Activated CD8-positive, alpha-beta T cell treated with anti-CD3 and anti-CD28 coated beads, Interleukin-2, amount 10 ng/mL, durations not matched to agents 7 days and 5 days (primary cell): ENCODE results near the gene CSF3R. TPM values are rescaled to one million over a fixed set of nuclear protein-coding genes. Genes with fewer than 3 reads are reported as not detected.
"Not testable (repeated sequence)": the region's sequence is repeated elsewhere in the genome, so short reads cannot be mapped to it uniquely, and the experiment has no call there.

ENCODE experiments used
- ATAC-seq: fragments of 150-1000 bp; cut with Tn5 transposase; one replicate; pipeline ENCODE4 v1.10.0; 2021; ENCODE audit warnings: moderate library complexity
- CTCF ChIA-PET: fragments of 350-600 bp; sonication (Branson Sonifier 250); formaldehyde crosslinking; loops from one replicate; lab custom pipeline; 2021; ENCODE audit warnings: antibody characterized with exemption; lab: Charles Lee
- POLR2A ChIA-PET: fragments of 350-600 bp; sonication (Branson Sonifier 250); formaldehyde crosslinking; loops from one replicate; lab custom pipeline; 2021; ENCODE audit warnings: antibody characterized with exemption; lab: Charles Lee
- DNase-seq: peaks from one replicate; pipeline ENCODE4 v3.0.0-alpha.2; 2020
- H3K27ac Mint-ChIP-seq: one replicate; pipeline ENCODE4 v1.8.0; 2021; ENCODE audit warnings: mild to moderate bottlenecking, mixed read lengths
- H3K27me3 Mint-ChIP-seq: one replicate; pipeline ENCODE4 v1.8.0; 2021; ENCODE audit warnings: low read depth, mixed read lengths
- H3K36me3 Mint-ChIP-seq: one replicate; pipeline ENCODE4 v1.8.0; 2021; ENCODE audit warnings: low read depth, mixed read lengths
- H3K4me1 Mint-ChIP-seq: one replicate; pipeline ENCODE4 v1.8.0; 2021; ENCODE audit warnings: low read depth, mixed read lengths
- H3K4me3 Mint-ChIP-seq: one replicate; pipeline ENCODE4 v1.8.0; 2021; ENCODE audit warnings: mild to moderate bottlenecking, mixed read lengths
- H3K9me3 Mint-ChIP-seq: one replicate; pipeline ENCODE4 v1.8.0; 2022; ENCODE audit warnings: mixed read lengths; ENCODE audit not compliant: insufficient read depth
- total RNA-seq, 2 experiments: library from RNA; stranded (reverse); gene quantifications; one replicate each; pipeline ENCODE4 v1.2.3, GENCODE V29; 2021

CSF3R gene
- total RNA-seq, 2 experiments from 2014 or later: 0.05 TPM; not detected in 1

DNA sequence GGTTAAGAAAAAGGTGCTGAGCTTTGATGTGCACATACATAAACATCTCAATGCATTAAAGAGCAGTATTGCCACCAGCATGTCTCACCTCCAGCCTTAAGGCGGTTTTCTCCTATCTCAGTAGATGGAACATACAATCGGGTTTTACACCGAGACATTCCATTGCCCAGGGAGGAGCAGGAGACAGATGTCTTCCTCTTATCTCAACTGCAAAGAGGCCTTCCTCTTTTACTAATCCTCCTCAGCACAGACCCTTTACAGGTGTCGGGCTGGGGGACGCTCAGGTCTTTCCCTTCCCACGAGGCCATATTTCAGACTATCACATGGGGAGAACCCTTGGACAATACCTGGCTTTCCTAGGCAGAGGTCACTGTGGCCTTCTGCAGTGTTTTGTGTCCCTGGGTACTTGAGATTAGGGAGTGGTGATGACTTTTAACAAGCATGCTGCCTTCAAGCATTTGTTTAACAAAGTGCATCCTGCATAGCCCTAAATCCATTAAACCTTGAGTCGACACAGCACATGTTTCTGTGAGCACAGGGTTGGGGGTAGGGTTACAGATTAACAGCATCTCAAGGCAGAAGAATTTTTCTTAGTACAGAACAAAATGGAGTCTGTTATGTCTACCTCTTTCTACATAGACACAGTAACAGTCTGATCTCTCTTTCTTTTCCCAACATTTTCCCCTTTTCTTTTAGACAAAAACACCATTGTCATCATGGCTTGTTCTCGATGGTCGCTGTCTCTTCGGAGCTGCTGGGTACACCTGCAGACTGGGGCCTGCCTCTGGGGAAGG, 6.7 kb upstream of the CSF3R start:
- ATAC-seq, CTCF ChIA-PET, DNase-seq, H3K4me3 Mint-ChIP-seq, H3K9me3 Mint-ChIP-seq, H3K4me1 Mint-ChIP-seq, H3K27ac Mint-ChIP-seq, H3K36me3 Mint-ChIP-seq: not testable (repeated sequence)
- peaks cover 15% of the 10 kb centered on the region for H3K27me3 Mint-ChIP-seq
- POLR2A ChIA-PET: interaction anchor here (0.7 kb wide), 1 partner anchor 68 kb away, joined by 3 read pairs; no protein-coding TSS in a partner anchor

GRCh38 chr1:36487906-36488305, 5.2 kb upstream of the CSF3R start:
- Mint-ChIP-seq H3K4me3 (no peak overlapping the region), H3K36me3 (no peaks in the 10 kb centered on the region), H3K9me3 (no peaks in the 10 kb centered on the region), H3K27me3 (peaks cover 15% of the 10 kb centered on the region), H3K4me1 (no peaks in the 10 kb centered on the region), H3K27ac (no peak overlapping the region)
- ChIA-PET CTCF (interaction anchor here (3.6 kb wide), 1 partner anchor 28 kb away, joined by 15 read pairs; no protein-coding TSS in a partner anchor), POLR2A (no interaction called here)
- ATAC-seq: no peak
- DNase-seq: no peak

DNA sequence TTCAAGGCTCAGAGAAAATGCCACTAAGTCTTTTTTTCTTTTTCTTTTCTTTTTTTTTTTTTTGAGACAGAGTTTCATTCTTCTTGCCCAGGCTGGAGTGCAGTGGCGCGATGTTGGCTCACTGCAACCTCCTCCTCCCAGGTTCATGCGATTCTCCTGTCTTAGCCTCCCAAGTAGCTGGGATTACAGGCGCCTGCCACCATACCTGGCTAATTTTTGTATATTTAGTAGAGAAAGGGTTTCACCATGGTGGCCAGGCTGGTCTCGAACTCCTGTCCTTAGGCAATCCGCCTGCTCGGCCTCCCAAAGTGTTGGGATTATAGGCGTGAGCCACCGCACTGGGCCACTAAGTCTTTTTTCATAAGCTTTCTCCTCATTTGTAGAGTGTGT, 4.6 kb upstream of the CSF3R start:
- H3K4me1 Mint-ChIP-seq, DNase-seq, H3K36me3 Mint-ChIP-seq, H3K9me3 Mint-ChIP-seq, H3K27ac Mint-ChIP-seq, H3K4me3 Mint-ChIP-seq, POLR2A ChIA-PET, ATAC-seq: not testable (repeated sequence)
- CTCF ChIA-PET: interaction anchor here (3.6 kb wide), 1 partner anchor 29 kb away, joined by 15 read pairs; no protein-coding TSS in a partner anchor
- peaks cover 15% of the 10 kb centered on the region for H3K27me3 Mint-ChIP-seq

DNA sequence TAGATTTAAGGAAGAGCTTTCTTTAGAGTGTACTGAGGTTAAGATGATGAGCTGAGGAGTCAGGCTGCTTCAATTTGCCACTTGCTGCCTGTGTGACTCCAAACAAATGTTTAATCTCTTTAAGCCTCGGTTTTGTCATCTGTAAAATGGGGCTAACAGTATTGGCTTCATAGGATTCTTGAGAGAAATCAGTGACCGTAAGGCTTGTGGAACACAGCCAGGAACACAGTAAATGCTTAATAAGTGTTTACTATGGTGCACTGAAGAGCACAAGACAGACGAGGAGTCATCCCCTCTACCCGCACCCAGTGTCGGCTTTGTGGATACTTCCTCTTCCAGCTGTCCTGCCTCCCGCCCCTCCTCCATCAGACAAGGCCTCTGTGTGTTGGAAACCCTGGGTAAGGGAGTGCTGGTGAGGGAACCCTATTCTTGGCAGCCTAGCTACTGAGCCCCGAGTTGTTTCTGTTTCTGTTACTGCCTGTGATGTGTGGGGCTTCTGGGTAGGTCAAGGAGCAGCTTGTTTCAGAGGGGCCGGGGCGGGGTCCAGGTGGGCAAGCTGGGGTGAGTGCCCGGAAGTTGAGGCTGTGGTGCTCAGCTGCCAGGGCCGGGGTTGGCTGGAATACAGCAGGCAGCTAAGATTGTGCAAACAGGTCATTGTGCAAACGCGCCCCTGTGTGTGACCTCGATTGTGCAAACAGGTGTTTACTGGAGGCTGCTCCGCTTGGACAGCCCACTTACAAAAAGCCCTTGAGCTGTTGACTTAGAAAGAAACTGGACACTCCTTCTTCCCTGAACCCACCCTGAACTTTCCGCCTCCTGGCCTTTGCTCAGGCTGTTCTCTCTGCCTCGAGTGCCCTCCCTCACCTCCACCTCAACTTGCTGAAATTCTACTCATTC, 4.0 kb upstream of the CSF3R start:
- Mint-ChIP-seq H3K36me3 (no peaks in the 10 kb centered on the region), H3K27me3 (peaks cover 17% of the 10 kb centered on the region), H3K27ac (no peak overlapping the region), H3K4me1 (peaks cover 7% of the 10 kb centered on the region), H3K9me3 (no peaks in the 10 kb centered on the region), H3K4me3 (no peak overlapping the region)
- DNase-seq (no peak), ATAC-seq (no peak)
- ChIA-PET CTCF (interaction anchor here (0.6 to 3.6 kb wide), 2 partner anchors 30 to 114 kb away, joined by 3 to 15 read pairs; no protein-coding TSS in a partner anchor), POLR2A (no interaction called here)

- Mint-ChIP-seq H3K4me1 (peaks cover 8% of the 10 kb centered on the region), H3K4me3 (no peak overlapping the region), H3K36me3 (no peaks in the 10 kb centered on the region), H3K27me3 (peaks cover 19% of the 10 kb centered on the region), H3K27ac (no peak overlapping the region), H3K9me3 (no peaks in the 10 kb centered on the region)
- POLR2A ChIA-PET: no interaction called here
- CTCF ChIA-PET: interaction anchor here (0.6 to 3.6 kb wide), 2 partner anchors 30 to 114 kb away, joined by 3 to 15 read pairs; no protein-coding TSS in a partner anchor
- no peak for DNase-seq
- no peak for ATAC-seq
Measured at GRCh38 chr1:36486093-36486438, 3.4 kb upstream of the CSF3R start.

DNA sequence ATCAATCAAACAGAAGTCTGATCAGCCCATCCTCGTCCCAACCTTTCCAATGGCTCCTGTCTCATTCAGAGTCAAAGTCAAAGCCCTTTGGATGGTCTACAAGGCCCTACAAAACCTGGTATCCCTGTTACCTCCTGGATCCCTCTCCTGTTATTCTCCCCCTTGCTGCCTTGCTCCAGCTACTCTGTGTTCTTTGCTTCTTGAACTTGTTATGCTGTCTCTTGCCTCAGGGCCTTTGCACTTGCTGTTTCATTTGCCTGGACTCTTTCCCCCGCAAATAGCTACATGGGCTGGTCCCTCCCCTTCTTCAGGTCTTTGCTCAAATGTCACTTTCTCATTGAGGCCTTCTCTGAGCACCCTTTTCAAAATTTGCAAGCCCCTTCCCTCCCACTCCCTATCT, 1.4 kb upstream of the CSF3R start:
- ChIA-PET CTCF (interaction anchor here (0.6 kb wide), 1 partner anchor 32 kb away, joined by 3 read pairs; no protein-coding TSS in a partner anchor), POLR2A (no interaction called here)
- H3K9me3 Mint-ChIP-seq: no peaks in the 10 kb centered on the region
- no peak overlapping the region for H3K27ac Mint-ChIP-seq
- ATAC-seq (no peak), DNase-seq (no peak)
- H3K4me3 Mint-ChIP-seq: no peak overlapping the region
- no peaks in the 10 kb centered on the region for H3K36me3 Mint-ChIP-seq
- peaks cover 8% of the 10 kb centered on the region for H3K4me1 Mint-ChIP-seq
- peaks cover 22% of the 10 kb centered on the region for H3K27me3 Mint-ChIP-seq

DNA sequence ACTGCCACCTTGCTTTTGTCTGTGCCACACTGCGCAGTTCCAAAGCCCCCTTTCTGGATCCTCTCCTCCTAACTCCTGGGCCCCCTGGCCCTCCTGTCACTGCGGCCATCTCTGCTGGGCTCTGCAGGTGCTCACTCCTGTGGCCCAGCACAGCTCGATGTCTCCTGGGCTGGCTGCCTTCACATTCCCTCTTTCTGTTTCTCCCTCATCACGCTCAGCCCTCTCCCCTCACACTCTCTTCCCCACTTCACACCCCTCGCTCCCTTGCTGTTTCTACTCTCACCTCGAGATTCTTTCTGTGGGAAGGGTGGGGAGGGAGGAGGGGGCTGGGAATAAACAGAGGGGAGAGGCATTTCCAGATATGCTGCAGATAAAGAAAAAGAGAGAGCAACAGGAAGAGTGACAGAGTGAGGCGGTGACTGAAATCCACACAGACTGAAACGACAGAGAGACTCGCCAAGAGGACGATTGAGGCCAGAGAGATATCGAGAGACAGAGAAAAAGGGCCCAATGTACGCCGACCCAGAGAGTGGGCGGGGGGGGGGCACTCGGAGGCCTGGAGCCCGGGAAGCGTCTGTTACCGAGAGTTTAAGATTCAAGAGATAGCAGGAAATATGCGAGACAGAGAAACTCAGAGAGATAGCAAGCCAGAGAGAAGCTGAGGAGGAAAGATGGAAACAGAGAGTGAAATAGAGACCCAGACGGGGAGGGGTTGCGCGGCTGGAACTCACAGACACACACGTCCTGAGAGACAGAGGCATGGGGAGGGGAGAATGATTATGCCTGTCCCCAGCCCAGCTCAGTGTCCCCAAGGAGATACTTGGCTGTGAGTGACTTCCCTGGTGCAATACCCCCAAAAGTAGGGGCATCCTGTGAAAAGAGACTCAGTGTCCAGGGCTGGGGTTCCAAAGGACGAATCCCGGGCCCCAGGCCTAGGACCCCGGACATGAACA, 666 bp downstream of the CSF3R start:
- DNase-seq: no peak
- H3K4me3 Mint-ChIP-seq: no peak overlapping the region
- no peaks in the 10 kb centered on the region for H3K9me3 Mint-ChIP-seq
- ChIA-PET POLR2A (no interaction called here), CTCF (no interaction called here)
- peak; percentile 15 for ATAC-seq
- H3K27me3 Mint-ChIP-seq: peaks cover 22% of the 10 kb centered on the region
- peak overlapping the region; percentile 56 for H3K27ac Mint-ChIP-seq
- H3K36me3 Mint-ChIP-seq: no peaks in the 10 kb centered on the region
- peaks cover 8% of the 10 kb centered on the region for H3K4me1 Mint-ChIP-seq

- Mint-ChIP-seq H3K9me3 (no peaks in the 10 kb centered on the region), H3K4me3 (no peak overlapping the region), H3K27me3 (peaks cover 22% of the 10 kb centered on the region), H3K27ac (no peak overlapping the region), H3K36me3 (no peaks in the 10 kb centered on the region), H3K4me1 (peaks cover 8% of the 10 kb centered on the region)
- DNase-seq: no peak
- ChIA-PET POLR2A (no interaction called here), CTCF (no interaction called here)
- no peak for ATAC-seq
Measured at GRCh38 chr1:36481091-36481490, 1.6 kb downstream of the CSF3R start.

GRCh38 chr1:36480161-36480560, 2.6 kb downstream of the CSF3R start:
- ChIA-PET POLR2A (no interaction called here), CTCF (no interaction called here)
- no peaks in the 10 kb centered on the region for H3K9me3 Mint-ChIP-seq
- H3K27ac Mint-ChIP-seq: no peak overlapping the region
- ATAC-seq (no peak), DNase-seq (no peak)
- no peak overlapping the region for H3K4me3 Mint-ChIP-seq
- peaks cover 8% of the 10 kb centered on the region for H3K4me1 Mint-ChIP-seq
- no peaks in the 10 kb centered on the region for H3K36me3 Mint-ChIP-seq
- H3K27me3 Mint-ChIP-seq: peaks cover 16% of the 10 kb centered on the region

GRCh38 chr1:36479505-36480051, 3.1 kb downstream of the CSF3R start:
- ATAC-seq: no peak
- H3K4me1 Mint-ChIP-seq: peaks cover 10% of the 10 kb centered on the region
- H3K4me3 Mint-ChIP-seq: no peak overlapping the region
- POLR2A ChIA-PET: no interaction called here
- peaks cover 15% of the 10 kb centered on the region for H3K27me3 Mint-ChIP-seq
- DNase-seq: no peak
- CTCF ChIA-PET: interaction anchor here (0.9 kb wide), 1 partner anchor 1376 kb away, joined by 3 read pairs; no protein-coding TSS in a partner anchor
- no peaks in the 10 kb centered on the region for H3K9me3 Mint-ChIP-seq
- H3K36me3 Mint-ChIP-seq: no peaks in the 10 kb centered on the region
- no peak overlapping the region for H3K27ac Mint-ChIP-seq

GRCh38 chr1:36477615-36478014, 5.1 kb downstream of the CSF3R start:
- H3K9me3 Mint-ChIP-seq, H3K27ac Mint-ChIP-seq, H3K4me3 Mint-ChIP-seq, H3K27me3 Mint-ChIP-seq, ATAC-seq, DNase-seq, CTCF ChIA-PET, H3K36me3 Mint-ChIP-seq, POLR2A ChIA-PET: not testable (repeated sequence)
- peaks cover 16% of the 10 kb centered on the region for H3K4me1 Mint-ChIP-seq
